Measurements from ENCODE around the gene USH2A. TPM values are rescaled to one million over a fixed set of nuclear protein-coding genes. Genes with fewer than 3 reads are reported as not detected.

The USH2A gene
- total RNA-seq, 1 experiment from 2014 or later = not detected

- no peak for DNase-seq (ENCODE audit: low spot score)
- peaks cover 19% of the 10 kb centered on the region for H3K27me3 ChIP-seq (replicated peaks; ENCODE audit: insufficient read depth, low read depth, low read length, poor library complexity)
- H3K36me3 ChIP-seq (ENCODE audit: insufficient read depth, low read length, poor library complexity, severe bottlenecking) = no peaks in the 10 kb centered on the region
- no peaks in the 10 kb centered on the region for H3K4me1 ChIP-seq (ENCODE audit: insufficient read depth, low read length, poor library complexity, severe bottlenecking)
- CTCF ChIA-PET = no interaction called here
- H3K4me3 ChIP-seq (ENCODE audit: low read depth, low read length, poor library complexity, severe bottlenecking) = no peak overlapping the region
- H3K9me3 ChIP-seq (ENCODE audit: low read depth, low read length, poor library complexity, severe bottlenecking) = no peaks in the 10 kb centered on the region
- no TSS peak for BruUV-seq (replicated peaks)
- POLR2A ChIA-PET (ENCODE audit: low non-redundant PET) = no interaction called here
- intact Hi-C loops (cut with micrococcal nuclease; ENCODE audit: unreplicated experiment) = no loop called here
- no peak overlapping the region for H3K27ac ChIP-seq (ENCODE audit: low read depth, low read length, poor library complexity, severe bottlenecking)
- TF ChIP-seq CTCF (conservative IDR thresholded peaks at IDR 0.05; ENCODE audit: low read depth, low read length) = no peak
- TF ChIP-seq EZH2 (IDR thresholded peaks at IDR 0.05; ENCODE audit: borderline replicate concordance, low read depth, low read length, poor library complexity, severe bottlenecking) = no peak
Measured at GRCh38 chr1:216366979-216367378, 56.3 kb downstream of the USH2A start.

- TF ChIP-seq EZH2 (IDR thresholded peaks at IDR 0.05; ENCODE audit: borderline replicate concordance, low read depth, low read length, poor library complexity, severe bottlenecking) (no peak), CTCF (conservative IDR thresholded peaks at IDR 0.05; ENCODE audit: low read depth, low read length) (no peak)
- H3K4me3 ChIP-seq (ENCODE audit: low read depth, low read length, poor library complexity, severe bottlenecking) = no peak overlapping the region
- no peaks in the 10 kb centered on the region for H3K36me3 ChIP-seq (ENCODE audit: insufficient read depth, low read length, poor library complexity, severe bottlenecking)
- H3K27me3 ChIP-seq (replicated peaks; ENCODE audit: insufficient read depth, low read depth, low read length, poor library complexity) = peaks cover 21% of the 10 kb centered on the region
- H3K27ac ChIP-seq (ENCODE audit: low read depth, low read length, poor library complexity, severe bottlenecking) = no peak overlapping the region
- no TSS peak for BruUV-seq (replicated peaks)
- ChIA-PET CTCF (no interaction called here), POLR2A (ENCODE audit: low non-redundant PET) (no interaction called here)
- no peak for DNase-seq (ENCODE audit: low spot score)
- H3K9me3 ChIP-seq (ENCODE audit: low read depth, low read length, poor library complexity, severe bottlenecking) = no peaks in the 10 kb centered on the region
- intact Hi-C loops (cut with micrococcal nuclease; ENCODE audit: unreplicated experiment) = no loop called here
- no peaks in the 10 kb centered on the region for H3K4me1 ChIP-seq (ENCODE audit: insufficient read depth, low read length, poor library complexity, severe bottlenecking)
Measured at GRCh38 chr1:216356945-216357344, 66.3 kb downstream of the USH2A start.

- no peak for TF ChIP-seq CTCF (conservative IDR thresholded peaks at IDR 0.05; ENCODE audit: low read depth, low read length)
- no peak for TF ChIP-seq EZH2 (IDR thresholded peaks at IDR 0.05; ENCODE audit: borderline replicate concordance, low read depth, low read length, poor library complexity, severe bottlenecking)
- intact Hi-C loops (cut with micrococcal nuclease; ENCODE audit: unreplicated experiment) = no loop called here
- Histone ChIP-seq H3K4me3 (ENCODE audit: low read depth, low read length, poor library complexity, severe bottlenecking) (no peak overlapping the region), H3K27me3 (replicated peaks; ENCODE audit: insufficient read depth, low read depth, low read length, poor library complexity) (no peaks in the 10 kb centered on the region), H3K4me1 (ENCODE audit: insufficient read depth, low read length, poor library complexity, severe bottlenecking) (no peaks in the 10 kb centered on the region), H3K27ac (ENCODE audit: low read depth, low read length, poor library complexity, severe bottlenecking) (no peak overlapping the region), H3K36me3 (ENCODE audit: insufficient read depth, low read length, poor library complexity, severe bottlenecking) (no peaks in the 10 kb centered on the region), H3K9me3 (ENCODE audit: low read depth, low read length, poor library complexity, severe bottlenecking) (no peaks in the 10 kb centered on the region)
- no TSS peak for BruUV-seq (replicated peaks)
- POLR2A ChIA-PET (ENCODE audit: low non-redundant PET) = no interaction called here
- CTCF ChIA-PET = no interaction called here
- no peak for DNase-seq (ENCODE audit: low spot score)
Measured at GRCh38 chr1:216350186-216350585, 73.1 kb downstream of the USH2A start.

Data from A673 (cell line).